GM12878 (cell line): Measurements from ENCODE around the gene VPS39. TPM values are rescaled to one million over a fixed set of nuclear protein-coding genes. Genes with fewer than 3 reads are reported as not detected.

Experiments used
- ATAC-seq: fragments of 200-7000 bp; cut with Tn5 transposase; 3 replicates; pipeline ENCODE4 v1.9.1; 2020; ENCODE audit warnings: mild to moderate bottlenecking, moderate library complexity
- BruUV-seq: library from RNA; stranded (reverse); fragments of 400-500 nt; replicated peaks from 2 replicates; lab custom pipeline; 2021; lab: Mats Ljungman, UMichigan
- CTCF ChIA-PET: fragments of 300-600 bp; sonication (Branson Sonifier 250); formaldehyde crosslinking; extraction: SDS; loops from one replicate; lab custom pipeline; 2021; ENCODE audit warnings: inconsistent platforms; lab: Yijun Ruan, JAX
- POLR2A ChIA-PET: fragments of 350-600 bp; formaldehyde crosslinking; extraction: SDS; loops from one replicate; lab custom pipeline; 2021; ENCODE audit warnings: inconsistent platforms; lab: Charles Lee
- RAD21 ChIA-PET: fragments of 300-600 bp; sonication (Branson Sonifier 250); formaldehyde crosslinking; loops from one replicate; lab custom pipeline; 2023; ENCODE audit warnings: antibody characterized with exemption; ENCODE audit not compliant: unreplicated experiment; lab: Charles Lee
- SMC1A ChIA-PET: fragments of 300-600 bp; sonication (Branson Sonifier 250); formaldehyde crosslinking; loops from one replicate; lab custom pipeline; 2023; ENCODE audit not compliant: unreplicated experiment, uncharacterized antibody; lab: Charles Lee
- DNase-seq: peaks from one replicate; pipeline ENCODE4 v3.0.0-alpha.2; 2011; ENCODE audit warnings: low read depth, low spot score
- FAIRE-seq: peaks from 3 replicates; lab custom pipeline; 2011; peaks lifted over from hg19 to GRCh38; lab: Jason Lieb, UNC
- H2AFZ ChIP-seq: 2 replicates; pipeline ENCODE4 v1.6.0; 2011; ENCODE audit warnings: low read depth, low read length, control low read depth; ENCODE audit not compliant: control insufficient read depth
- H3K27ac ChIP-seq: 2 replicates; pipeline ENCODE4 v1.5.1; 2011; ENCODE audit warnings: control low read depth; ENCODE audit not compliant: control insufficient read depth, insufficient read depth
- H3K27me3 ChIP-seq, 2 experiments: replicated peaks in 1 of 2; 2 replicates each; pipeline versions ENCODE4 v1.6.0 to v1.6.1; 2011; ENCODE audit warnings: low read length in 1 of 2; ENCODE audit not compliant: control insufficient read depth in 2 of 2, insufficient read depth in 2 of 2
- H3K36me3 ChIP-seq, 2 experiments: 2 replicates each; pipeline ENCODE4 v1.5.1; 2011; ENCODE audit warnings: low read length in 1 of 2; ENCODE audit not compliant: control insufficient read depth in 2 of 2, insufficient read depth in 2 of 2
- H3K4me1 ChIP-seq: 2 replicates; pipeline ENCODE4 v1.6.1; 2011; ENCODE audit warnings: mild to moderate bottlenecking, low read length, moderate library complexity, mixed read lengths; ENCODE audit not compliant: control insufficient read depth, insufficient read depth
- H3K4me2 ChIP-seq: 2 replicates; pipeline ENCODE4 v1.6.0; 2011; ENCODE audit warnings: control low read depth; ENCODE audit not compliant: control insufficient read depth, insufficient read depth
- H3K4me3 ChIP-seq: fragments of 200-600 bp; sonication (generic); 2 replicates; pipeline ENCODE4 v1.5.1; 2016
- H3K79me2 ChIP-seq: 2 replicates; pipeline ENCODE4 v1.6.0; 2011; ENCODE audit warnings: low read length; ENCODE audit not compliant: control insufficient read depth, insufficient read depth
- H3K9ac ChIP-seq: 2 replicates; pipeline ENCODE4 v1.8.0; 2011; ENCODE audit warnings: low read length, control low read depth, mixed read lengths; ENCODE audit not compliant: control insufficient read depth, insufficient read depth
- H3K9me3 ChIP-seq: replicated peaks from 3 replicates; pipeline ENCODE4 v1.5.1; 2011; ENCODE audit warnings: mild to moderate bottlenecking, low read length; ENCODE audit not compliant: control insufficient read depth, insufficient read depth
- H4K20me1 ChIP-seq: 2 replicates; pipeline ENCODE4 v1.6.0; 2011; ENCODE audit not compliant: control insufficient read depth, insufficient read depth
- BACH1 ChIP-seq: fragments of 450-650 bp; IDR thresholded peaks from 2 replicates; pipeline ENCODE4 v1.6.1; 2017; ENCODE audit warnings: mild to moderate bottlenecking, borderline replicate concordance
- DPF2 ChIP-seq: fragments of 450-650 bp; IDR thresholded peaks from 2 replicates; pipeline ENCODE4 v1.6.1; 2017; ENCODE audit warnings: mild to moderate bottlenecking
- E2F8 ChIP-seq: fragments of 450-650 bp; IDR thresholded peaks from 2 replicates; pipeline ENCODE4 v1.6.1; 2018; ENCODE audit warnings: mild to moderate bottlenecking, low read depth, moderate library complexity; ENCODE audit not compliant: partially characterized antibody
- ETV6 ChIP-seq, 2 experiments: fragments of 450-650 bp in 1 of 2; IDR thresholded peaks in 1 of 2; conservative IDR thresholded peaks in 1 of 2; 2 replicates each; pipeline ENCODE4 v1.6.1; 2014; ENCODE audit warnings: antibody characterized with exemption in 1 of 2, borderline replicate concordance in 1 of 2, low read depth in 1 of 2, mild to moderate bottlenecking in 1 of 2, moderate library complexity in 1 of 2
- HDGF ChIP-seq: fragments of 450-650 bp; IDR thresholded peaks from 2 replicates; pipeline ENCODE4 v1.6.1; 2016; ENCODE audit warnings: antibody characterized with exemption
- IKZF1 ChIP-seq: fragments of 450-650 bp; conservative IDR thresholded peaks from 2 replicates; pipeline ENCODE4 v1.6.1; 2017; ENCODE audit warnings: antibody characterized with exemption, mild to moderate bottlenecking
- IRF4 ChIP-seq: IDR thresholded peaks from 2 replicates; pipeline ENCODE4 v1.6.1; 2011; ENCODE audit warnings: low read depth, low read length
- MEF2B ChIP-seq: fragments of 450-650 bp; IDR thresholded peaks from 2 replicates; pipeline ENCODE4 v1.6.1; 2018; ENCODE audit warnings: mild to moderate bottlenecking, moderate library complexity; ENCODE audit not compliant: partially characterized antibody, poor library complexity, severe bottlenecking
- NFIC ChIP-seq: IDR thresholded peaks from 2 replicates; pipeline ENCODE4 v1.6.1; 2012; ENCODE audit warnings: low read depth, mild to moderate bottlenecking, inconsistent platforms, low read length, moderate library complexity
- PRDM15 ChIP-seq: fragments of 450-650 bp; formaldehyde crosslinking; IDR thresholded peaks from 2 replicates; pipeline ENCODE4 v1.4.0; 2020; ENCODE audit warnings: mild to moderate bottlenecking, moderate library complexity
- RCOR1 ChIP-seq: conservative IDR thresholded peaks from 2 replicates; pipeline ENCODE4 v1.6.1; 2012; ENCODE audit warnings: low read depth, low read length, improper control_type of control experiment
- RUNX3 ChIP-seq: IDR thresholded peaks from 2 replicates; pipeline ENCODE4 v1.6.1; 2012; ENCODE audit warnings: low read length, inconsistent platforms
- SMAD5 ChIP-seq: IDR thresholded peaks from 2 replicates; pipeline ENCODE4 v1.6.1; 2016; ENCODE audit warnings: antibody characterized with exemption, low read depth
- SRF ChIP-seq, 2 experiments: IDR thresholded peaks; 2 replicates each; pipeline ENCODE4 v1.6.1; 2011; ENCODE audit warnings: low read depth in 2 of 2, low read length in 2 of 2, mild to moderate bottlenecking in 1 of 2, moderate library complexity in 1 of 2
- USF2 ChIP-seq: IDR thresholded peaks from 2 replicates; pipeline ENCODE4 v1.6.1; 2011; ENCODE audit warnings: low read depth, low read length, improper control_type of control experiment, borderline replicate concordance
- WGBS: methylation state at CpG from one replicate; pipeline ENCODE4 v1.1.6; 2016; ENCODE audit warnings: low lambda C conversion rate; ENCODE audit not compliant: insufficient replicate concordance, insufficient coverage; ENCODE audit errors: missing lambda C conversion rate; 5-methylcytosine and 5-hydroxymethylcytosine counted together
- in situ Hi-C: fragments of 300-500 bp; cut with MboI; formaldehyde crosslinking; loops from 9 replicates; pipeline ENCODE4 v1.14.3; 2018; ENCODE audit warnings: mixed read lengths
- intact Hi-C: fragments of 100-400 bp; cut with micrococcal nuclease; formaldehyde crosslinking; loops from one replicate; pipeline ENCODE4 v1.14.2; 2022; ENCODE audit not compliant: unreplicated experiment
- polyA plus RNA-seq, 11 experiments: library from polyadenylated mRNA; depleted of rRNA in 4 of 11; unstranded in 6 of 11; stranded (reverse) in 5 of 11; fragments of >200 nt; fragmentation: Nextera tagmentation in 4 of 11; fragmentation: Illumina TruSeq in 1 of 11; extraction: Ambion mirVana in 4 of 11; extraction: Trizol in 1 of 11; gene quantifications; 1 replicate in 1 of 11; 2 replicates in 10 of 11; pipeline versions ENCODE4 v1.2.1 to v1.2.3, GENCODE V29; 2011 to 2016; ENCODE audit warnings: inconsistent platforms in 2 of 11, missing spikeins in 2 of 11, low read depth in 1 of 11
- total RNA-seq, 4 experiments: library from RNA; depleted of rRNA in 3 of 4; stranded (reverse); fragments of >200 nt in 3 of 4; fragmentation: Illumina TruSeq in 1 of 4; extraction: Trizol in 1 of 4; gene quantifications; 2 replicates each; pipeline versions ENCODE4 v1.2.1 to v1.2.3, GENCODE V29; 2013 to 2021
- TF ChIP-seq, protein P1 (sequence below): IDR thresholded peaks from 2 replicates; pipeline ENCODE4 v1.6.1; 2011; ENCODE audit warnings: mild to moderate bottlenecking, low read depth, low read length, moderate library complexity; ENCODE audit not compliant: insufficient replicate concordance

Gene VPS39
- total and polyA plus RNA-seq, 10 of the 15 experiments (the other 5 are each of a cell fraction or from before 2014, with no cell fraction given) = 4.9 to 50.0 (median 36.2) TPM

DNA sequence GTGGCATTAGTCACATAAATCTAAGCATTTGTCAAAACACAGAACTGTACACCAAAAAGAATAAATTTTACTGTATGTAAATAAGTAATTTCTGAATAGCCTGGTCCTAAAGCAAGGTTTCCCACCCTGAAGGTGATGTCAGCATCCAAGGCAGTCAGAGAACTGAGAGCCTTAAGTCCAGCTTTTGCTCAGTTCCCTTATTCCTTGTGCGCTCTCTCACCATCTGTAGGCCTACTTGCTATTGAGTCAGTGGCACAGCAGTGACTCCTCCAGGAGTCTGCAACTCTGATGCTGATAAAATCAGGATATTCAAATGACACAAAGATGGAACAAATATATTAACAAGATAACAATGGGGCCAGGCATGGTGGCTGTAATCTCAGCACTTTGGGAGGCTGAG, 22.3 kb downstream of the VPS39 start (continued):
- TF ChIP-seq, protein P1, sequence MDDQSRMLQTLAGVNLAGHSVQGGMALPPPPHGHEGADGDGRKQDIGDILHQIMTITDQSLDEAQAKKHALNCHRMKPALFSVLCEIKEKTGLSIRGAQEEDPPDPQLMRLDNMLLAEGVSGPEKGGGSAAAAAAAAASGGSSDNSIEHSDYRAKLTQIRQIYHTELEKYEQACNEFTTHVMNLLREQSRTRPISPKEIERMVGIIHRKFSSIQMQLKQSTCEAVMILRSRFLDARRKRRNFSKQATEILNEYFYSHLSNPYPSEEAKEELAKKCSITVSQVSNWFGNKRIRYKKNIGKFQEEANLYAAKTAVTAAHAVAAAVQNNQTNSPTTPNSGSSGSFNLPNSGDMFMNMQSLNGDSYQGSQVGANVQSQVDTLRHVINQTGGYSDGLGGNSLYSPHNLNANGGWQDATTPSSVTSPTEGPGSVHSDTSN = no peak
- TF ChIP-seq E2F8 = no peak
- TF ChIP-seq SMAD5 = no peak
- TF ChIP-seq RCOR1 = no peak
- TF ChIP-seq MEF2B = no peak
- no peak for TF ChIP-seq HDGF
- no peak for TF ChIP-seq IRF4
- TF ChIP-seq NFIC = no peak
- TF ChIP-seq DPF2 = no peak
- no peak for TF ChIP-seq IKZF1

DNA sequence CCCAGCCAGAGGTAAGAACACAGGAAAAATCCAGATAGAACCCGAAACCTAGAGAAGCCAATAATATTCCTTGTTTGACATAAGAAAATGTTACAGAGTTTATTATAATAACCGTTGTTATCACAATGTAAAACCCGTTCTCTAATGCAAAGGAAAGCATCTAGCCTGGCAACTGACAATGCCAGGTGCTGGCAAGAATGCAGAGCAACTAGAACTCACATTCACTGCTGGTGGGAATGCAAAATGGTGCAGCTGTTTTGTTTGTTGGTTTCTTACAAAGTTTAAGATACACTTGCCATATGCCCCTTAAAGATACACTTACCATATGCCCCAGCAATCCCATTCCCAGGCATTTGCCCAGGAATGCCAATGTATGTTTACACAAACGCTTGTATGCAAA, 23.4 kb downstream of the VPS39 start:
- FAIRE-seq = no peak
- no peak overlapping the region for H3K4me2 ChIP-seq
- TF ChIP-seq SRF (IDR thresholded peaks at IDR 0.05; ENCODE audit: low read depth in 2 of 2, low read length in 2 of 2) (no peak), PRDM15 (CRISPR knock-in tag) (no peak), USF2 (no peak), ETV6 (conservative IDR thresholded peaks at IDR 0.05 in 1 of 2, IDR thresholded peaks at IDR 0.05 in 1 of 2; ENCODE audit: borderline replicate concordance in 1 of 2, low read depth in 1 of 2) (no peak), BACH1 (no peak), RUNX3 (no peak)

More for the DNA sequence above, 23.4 kb downstream of the VPS39 start:
- in situ Hi-C loops = no loop called here
- H3K27ac ChIP-seq = no peak overlapping the region
- ChIA-PET SMC1A (interaction anchor here (1.5 kb wide), 1 partner anchor 10 kb away, joined by 4 read pairs; no protein-coding TSS in a partner anchor), POLR2A (no interaction called here), RAD21 (no interaction called here), CTCF (interaction anchor here (0.9 kb wide), 2 partner anchors 8 to 92 kb away, joined by 3 read pairs; no protein-coding TSS in a partner anchor)
- no peaks in the 10 kb centered on the region for H4K20me1 ChIP-seq
- peaks cover 4 to 36% of the 10 kb centered on the region in 2 experiments for H3K36me3 ChIP-seq
- H3K4me1 ChIP-seq = peaks cover 8% of the 10 kb centered on the region
- no TSS peak for BruUV-seq
- no peak overlapping the region for H3K4me3 ChIP-seq
- H3K9me3 ChIP-seq = no peaks in the 10 kb centered on the region
- DNase-seq = no peak
- intact Hi-C loops = no loop called here
- no peak overlapping the region for H3K9ac ChIP-seq
- ATAC-seq = no peak
- 98% methylated on average over 4 of the region's 4 CpGs for WGBS
- H3K79me2 ChIP-seq = no peaks in the 10 kb centered on the region
- no peaks in the 10 kb centered on the region for H3K27me3 ChIP-seq
- H2AFZ ChIP-seq = no peak overlapping the region
